HEK293T (cell line): ENCODE measurements around the gene GJB4.

Source experiments
- ELF4 ChIP-seq: fragments of 450-650 bp; IDR thresholded peaks from 2 replicates; pipeline ENCODE4 v1.6.1; 2017; ENCODE audit warnings: antibody characterized with exemption
- FOXK2 ChIP-seq: fragments of 450-650 bp; IDR thresholded peaks from 2 replicates; pipeline ENCODE4 v1.6.1; 2016; ENCODE audit warnings: mild to moderate bottlenecking

DNA sequence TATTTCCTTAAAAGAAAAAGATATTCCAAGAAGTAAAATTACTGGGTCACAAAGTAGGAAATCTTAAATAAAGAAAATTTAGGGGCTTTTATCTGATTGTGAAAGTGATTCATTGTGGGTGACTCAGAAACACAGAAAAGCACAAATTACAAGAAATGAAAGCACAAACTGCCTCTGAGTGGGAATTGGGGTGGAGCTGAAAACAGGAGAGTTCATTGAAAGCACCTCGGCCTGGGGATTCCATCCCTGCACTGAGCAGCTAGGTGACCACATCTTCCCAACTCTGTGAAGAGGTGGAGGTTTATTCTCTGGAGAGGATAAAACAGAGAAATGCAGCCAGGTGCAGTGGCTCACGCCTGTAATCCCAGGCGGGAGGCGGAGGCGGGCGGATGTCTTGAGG, 40.7 kb downstream of the GJB4 start:
- no peak for TF ChIP-seq FOXK2
- no peak for TF ChIP-seq ELF4
